ENCODE data around the gene OSM. TPM values are rescaled to one million over a fixed set of nuclear protein-coding genes. Genes with fewer than 3 reads are reported as not detected.

The OSM gene
- total and polyA plus RNA-seq, 2 experiments from 2014 or later, result 1.5 TPM; not detected in 1

GRCh38 chr22:30253205-30253852 is 13.3 kb downstream of the OSM start:
- H3K4me1 ChIP-seq (ENCODE audit: insufficient read depth), result peaks cover 35% of the 10 kb centered on the region
- TF ChIP-seq EZH2 (IDR thresholded peaks at IDR 0.05; ENCODE audit: borderline replicate concordance), result no peak
- TF ChIP-seq EZH2phosphoT487 (IDR thresholded peaks at IDR 0.05; ENCODE audit: low read depth, severe bottlenecking, unreplicated experiment), result no peak
- no peak for TF ChIP-seq CTCF (IDR thresholded peaks at IDR 0.05; ENCODE audit: poor library complexity)

GRCh38 chr22:30252411-30253204 is 14.0 kb downstream of the OSM start:
- H3K79me2 ChIP-seq, result no peaks in the 10 kb centered on the region
- H2AFZ ChIP-seq, result no peak overlapping the region
- no peak for TF ChIP-seq EZH2 (IDR thresholded peaks at IDR 0.05; ENCODE audit: borderline replicate concordance)
- no peaks in the 10 kb centered on the region for H3K36me3 ChIP-seq (replicated peaks; ENCODE audit: insufficient read depth, low read depth)
- no peaks in the 10 kb centered on the region for H4K20me1 ChIP-seq (ENCODE audit: insufficient read depth, poor library complexity, severe bottlenecking)
- no peak for DNase-seq (ENCODE audit: low spot score)
- no peaks in the 10 kb centered on the region for H3K9me2 ChIP-seq (replicated peaks; ENCODE audit: insufficient read depth)
- WGBS (ENCODE audit: low lambda C conversion rate, missing lambda C conversion rate), result 86% methylated on average over 20 of the region's 22 CpGs
- H3K9me3 ChIP-seq (ENCODE audit: low read depth), result no peaks in the 10 kb centered on the region
- H3K27me3 ChIP-seq, result no peaks in the 10 kb centered on the region
- no peak overlapping the region for H3K4me2 ChIP-seq
- H3K4me1 ChIP-seq (ENCODE audit: insufficient read depth), result peaks cover 39% of the 10 kb centered on the region
- peak overlapping the region; percentile 92 for H3K27ac ChIP-seq
- H3K4me3 ChIP-seq, result no peak overlapping the region

More at GRCh38 chr22:30253205-30253852, 13.3 kb downstream of the OSM start:
- DNase-seq (ENCODE audit: low spot score), result peak; percentile 77
- H3K27me3 ChIP-seq, result no peaks in the 10 kb centered on the region
- peak overlapping the region; percentile 50 for H3K4me2 ChIP-seq
- no peaks in the 10 kb centered on the region for H3K79me2 ChIP-seq
- H3K36me3 ChIP-seq (replicated peaks; ENCODE audit: insufficient read depth, low read depth), result no peaks in the 10 kb centered on the region
- WGBS (ENCODE audit: low lambda C conversion rate, missing lambda C conversion rate), result 47% methylated on average over 11 of the region's 22 CpGs
- H3K9me2 ChIP-seq (replicated peaks; ENCODE audit: insufficient read depth), result no peaks in the 10 kb centered on the region
- peak overlapping the region; percentile 92 for H3K27ac ChIP-seq
- no peaks in the 10 kb centered on the region for H3K9me3 ChIP-seq (ENCODE audit: low read depth)
- H3K4me3 ChIP-seq, result no peak overlapping the region
- no peak overlapping the region for H2AFZ ChIP-seq
- no peaks in the 10 kb centered on the region for H4K20me1 ChIP-seq (ENCODE audit: insufficient read depth, poor library complexity, severe bottlenecking)

- 62% methylated on average over 10 of the region's 10 CpGs for WGBS (ENCODE audit: low lambda C conversion rate, missing lambda C conversion rate)
These were observed 14.9 kb downstream of the OSM start for GRCh38 chr22:30251711-30252110.

More at GRCh38 chr22:30251711-30252110, 14.9 kb downstream of the OSM start:
- TF ChIP-seq EZH2phosphoT487 (IDR thresholded peaks at IDR 0.05; ENCODE audit: low read depth, severe bottlenecking, unreplicated experiment), result no peak
- no peak for TF ChIP-seq EZH2 (IDR thresholded peaks at IDR 0.05; ENCODE audit: borderline replicate concordance)
- no peak for TF ChIP-seq CTCF (IDR thresholded peaks at IDR 0.05; ENCODE audit: poor library complexity)
- Histone ChIP-seq H3K9me2 (replicated peaks; ENCODE audit: insufficient read depth) (no peaks in the 10 kb centered on the region), H4K20me1 (ENCODE audit: insufficient read depth, poor library complexity, severe bottlenecking) (no peaks in the 10 kb centered on the region), H3K36me3 (replicated peaks; ENCODE audit: insufficient read depth, low read depth) (no peaks in the 10 kb centered on the region), H3K4me1 (ENCODE audit: insufficient read depth) (peaks cover 48% of the 10 kb centered on the region), H3K27ac (peak overlapping the region; percentile 15), H3K4me3 (no peak overlapping the region), H3K79me2 (no peaks in the 10 kb centered on the region), H2AFZ (no peak overlapping the region), H3K27me3 (no peaks in the 10 kb centered on the region), H3K4me2 (no peak overlapping the region), H3K9me3 (ENCODE audit: low read depth) (no peaks in the 10 kb centered on the region)
- DNase-seq (ENCODE audit: low spot score), result no peak

Measured in hepatocyte (in vitro differentiated cells).